DND-41 (cell line): ENCODE results near the gene FBXO47.
"Not testable (repeated sequence)": the region's sequence is repeated elsewhere in the genome, so short reads cannot be mapped to it uniquely, and the experiment has no call there.

Experiments
- EZH2 ChIP-seq: IDR thresholded peaks from 3 replicates; pipeline ENCODE4 v1.6.1; 2012; ENCODE audit warnings: borderline replicate concordance, low read depth, mild to moderate bottlenecking, moderate library complexity, low read length, inconsistent platforms; ENCODE audit not compliant: severe bottlenecking
- TF ChIP-seq, protein P1 (sequence below): IDR thresholded peaks from 2 replicates; pipeline ENCODE4 v1.5.1; 2012; ENCODE audit warnings: borderline replicate concordance, low read length, moderate library complexity, mild to moderate bottlenecking; ENCODE audit not compliant: poor library complexity, severe bottlenecking; ENCODE audit errors: extremely low read depth

DNA sequence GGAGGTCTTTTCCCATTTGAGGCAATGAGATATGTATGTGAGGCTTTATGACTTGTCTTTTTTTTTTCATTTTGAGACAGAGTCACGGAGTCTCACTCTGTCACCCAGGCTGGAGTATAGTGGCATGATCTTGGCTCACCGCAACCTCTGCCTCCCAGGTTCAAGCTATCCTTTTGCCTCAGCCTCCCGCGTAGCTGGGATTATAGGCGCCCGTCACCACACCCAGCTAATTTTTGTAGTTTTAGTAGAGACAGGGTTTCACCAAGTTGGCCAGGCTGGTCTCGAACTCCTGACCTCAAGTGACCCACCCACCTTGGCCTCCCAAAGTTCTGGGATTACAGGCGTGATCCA lies 55.5 kb downstream of the FBXO47 start:
- TF ChIP-seq EZH2 = not testable (repeated sequence)
- TF ChIP-seq, protein P1, sequence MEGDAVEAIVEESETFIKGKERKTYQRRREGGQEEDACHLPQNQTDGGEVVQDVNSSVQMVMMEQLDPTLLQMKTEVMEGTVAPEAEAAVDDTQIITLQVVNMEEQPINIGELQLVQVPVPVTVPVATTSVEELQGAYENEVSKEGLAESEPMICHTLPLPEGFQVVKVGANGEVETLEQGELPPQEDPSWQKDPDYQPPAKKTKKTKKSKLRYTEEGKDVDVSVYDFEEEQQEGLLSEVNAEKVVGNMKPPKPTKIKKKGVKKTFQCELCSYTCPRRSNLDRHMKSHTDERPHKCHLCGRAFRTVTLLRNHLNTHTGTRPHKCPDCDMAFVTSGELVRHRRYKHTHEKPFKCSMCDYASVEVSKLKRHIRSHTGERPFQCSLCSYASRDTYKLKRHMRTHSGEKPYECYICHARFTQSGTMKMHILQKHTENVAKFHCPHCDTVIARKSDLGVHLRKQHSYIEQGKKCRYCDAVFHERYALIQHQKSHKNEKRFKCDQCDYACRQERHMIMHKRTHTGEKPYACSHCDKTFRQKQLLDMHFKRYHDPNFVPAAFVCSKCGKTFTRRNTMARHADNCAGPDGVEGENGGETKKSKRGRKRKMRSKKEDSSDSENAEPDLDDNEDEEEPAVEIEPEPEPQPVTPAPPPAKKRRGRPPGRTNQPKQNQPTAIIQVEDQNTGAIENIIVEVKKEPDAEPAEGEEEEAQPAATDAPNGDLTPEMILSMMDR = not testable (repeated sequence)
